HCT116 (cell line): ENCODE measurements around the gene SMARCE1. TPM values are rescaled to one million over a fixed set of nuclear protein-coding genes. Genes with fewer than 3 reads are reported as not detected.

Source experiments
- ATAC-seq: fragments of 200-7000 bp; cut with Tn5 transposase; 2 replicates; pipeline ENCODE4 v1.9.1; 2020; ENCODE audit warnings: mild to moderate bottlenecking, moderate library complexity
- BruUV-seq: library from RNA; stranded (reverse); fragments of 400-500 nt; replicated peaks from 2 replicates; lab custom pipeline; 2021; lab: Mats Ljungman, UMichigan
- CTCF ChIA-PET: fragments of 300-600 bp; sonication (Branson Sonifier 250); formaldehyde crosslinking; loops from one replicate; lab custom pipeline; 2021; ENCODE audit warnings: antibody characterized with exemption; lab: Charles Lee
- POLR2A ChIA-PET: fragments of 300-600, 350-600 bp; sonication (Branson Sonifier 250); formaldehyde crosslinking; loops from one replicate; lab custom pipeline; 2021; ENCODE audit warnings: antibody characterized with exemption; lab: Charles Lee
- RAD21 ChIA-PET, 2 experiments: fragments of 300-600 bp; sonication (Branson Sonifier 250); formaldehyde crosslinking; loops; one replicate each; lab custom pipeline; 2023; ENCODE audit warnings: low total read pairs in 2 of 2; ENCODE audit not compliant: uncharacterized antibody in 2 of 2, unreplicated experiment in 2 of 2, low non-redundant PET in 1 of 2; lab: Charles Lee
- DNase-seq: peaks from one replicate; pipeline ENCODE4 v3.0.0-alpha.2; 2010; ENCODE audit warnings: low read depth, low spot score
- H2AFZ ChIP-seq: fragments of 200-600 bp; shearing (Covaris generic), sonication (generic); 2 replicates; pipeline ENCODE4 v1.6.1; 2017; ENCODE audit warnings: low read depth, mixed run types, mixed read lengths, antibody characterized with exemption, low read length; ENCODE audit not compliant: poor library complexity, severe bottlenecking
- H3K27ac ChIP-seq: 2 replicates; pipeline ENCODE4 v1.5.1; 2012; ENCODE audit warnings: low read depth, low read length
- H3K27me3 ChIP-seq: fragments of 200-600 bp; sonication (generic); 2 replicates; pipeline ENCODE4 v1.6.1; 2016; ENCODE audit warnings: mixed run types, low read length, mixed read lengths; ENCODE audit not compliant: insufficient read depth
- H3K36me3 ChIP-seq, 2 experiments: fragments of 200-500 bp in 1 of 2; fragments of 200-600 bp in 1 of 2; sonication (Bioruptor generic) in 1 of 2; sonication (generic) in 1 of 2; 2 replicates each; pipeline versions ENCODE4 v1.5.1 to v1.6.1; 2014 to 2016; ENCODE audit warnings: low read length in 2 of 2, inconsistent platforms in 1 of 2, mixed read lengths in 1 of 2, mixed run types in 1 of 2; ENCODE audit not compliant: insufficient read depth in 2 of 2, control insufficient read depth in 1 of 2
- H3K4me1 ChIP-seq, 2 experiments: fragments of 200-600 bp in 1 of 2; sonication (generic) in 1 of 2; 2 replicates each; pipeline versions ENCODE4 v1.5.1 to v1.6.1; 2012 to 2017; ENCODE audit warnings: low read length in 2 of 2, inconsistent platforms in 1 of 2, mild to moderate bottlenecking in 1 of 2, mixed read lengths in 1 of 2, mixed run types in 1 of 2, moderate library complexity in 1 of 2; ENCODE audit not compliant: insufficient read depth in 2 of 2, control insufficient read depth in 1 of 2
- H3K4me2 ChIP-seq: fragments of 200-600 bp; sonication (generic); 2 replicates; pipeline ENCODE4 v1.6.1; 2017; ENCODE audit warnings: mixed run types, low read length, mixed read lengths
- H3K4me3 ChIP-seq, 2 experiments: fragments of 200-600 bp in 1 of 2; sonication (generic) in 1 of 2; replicated peaks in 1 of 2; 2 replicates each; pipeline ENCODE4 v1.5.1; 2011 to 2016; ENCODE audit warnings: low read length in 2 of 2, control low read depth in 1 of 2, low read depth in 1 of 2, mild to moderate bottlenecking in 1 of 2, mixed read lengths in 1 of 2, mixed run types in 1 of 2
- H3K79me2 ChIP-seq: fragments of 200-600 bp; sonication (generic); 2 replicates; pipeline ENCODE4 v1.6.1; 2017; ENCODE audit warnings: mild to moderate bottlenecking, mixed run types, low read length, moderate library complexity, mixed read lengths; ENCODE audit not compliant: insufficient read depth
- H3K9ac ChIP-seq: fragments of 200-600 bp; sonication (generic); 2 replicates; pipeline ENCODE4 v1.6.1; 2016; ENCODE audit warnings: low read length, mixed read lengths
- H3K9me2 ChIP-seq: fragments of 200-600 bp; sonication (generic), shearing (Covaris generic); 2 replicates; pipeline ENCODE4 v1.6.1; 2017; ENCODE audit warnings: mixed run types, mild to moderate bottlenecking, moderate library complexity; ENCODE audit not compliant: insufficient read depth
- H3K9me3 ChIP-seq, 2 experiments: fragments of 200-500 bp in 1 of 2; fragments of 200-600 bp in 1 of 2; sonication (Bioruptor generic) in 1 of 2; sonication (generic) in 1 of 2; 2 replicates each; pipeline ENCODE4 v1.6.1; 2014 to 2017; ENCODE audit warnings: low read length in 2 of 2, mixed read lengths in 2 of 2, inconsistent platforms in 1 of 2, low read depth in 1 of 2, mild to moderate bottlenecking in 1 of 2, mixed run types in 1 of 2, moderate library complexity in 1 of 2; ENCODE audit not compliant: control insufficient read depth in 1 of 2, insufficient read depth in 1 of 2
- H4K20me1 ChIP-seq: fragments of 200-600 bp; sonication (generic), shearing (Covaris generic); 2 replicates; pipeline ENCODE4 v1.6.1; 2017; ENCODE audit warnings: mixed run types, mild to moderate bottlenecking, moderate library complexity; ENCODE audit not compliant: insufficient read depth
- ATF3 ChIP-seq: IDR thresholded peaks from 2 replicates; pipeline ENCODE4 v1.6.1; 2012
- CEBPB ChIP-seq: IDR thresholded peaks from 2 replicates; pipeline ENCODE4 v1.6.1; 2012; ENCODE audit warnings: low read depth
- EGR1 ChIP-seq: IDR thresholded peaks from 2 replicates; pipeline ENCODE4 v1.6.1; 2012; ENCODE audit warnings: low read depth
- ELF1 ChIP-seq: IDR thresholded peaks from 2 replicates; pipeline ENCODE4 v1.6.1; 2012; ENCODE audit warnings: low read depth, borderline replicate concordance
- EZH2 ChIP-seq: fragments of 200-600 bp; sonication (generic); IDR thresholded peaks from 2 replicates; pipeline ENCODE4 v1.6.1; 2017; ENCODE audit warnings: antibody characterized with exemption, mixed run types
- EZH2phosphoT487 ChIP-seq: fragments of 200-600 bp; IDR thresholded peaks from 2 replicates; pipeline ENCODE4 v1.6.1; 2018; ENCODE audit warnings: antibody characterized with exemption, borderline replicate concordance
- FOSL1 ChIP-seq: IDR thresholded peaks from 2 replicates; pipeline ENCODE4 v1.6.1; 2012; ENCODE audit warnings: low read depth
- JUND ChIP-seq: IDR thresholded peaks from 2 replicates; pipeline ENCODE4 v1.6.1; 2012
- MAX ChIP-seq: IDR thresholded peaks from 2 replicates; pipeline ENCODE4 v1.6.1; 2012
- POLR2A ChIP-seq: IDR thresholded peaks from 2 replicates; pipeline ENCODE4 v1.7.0; 2011; ENCODE audit warnings: borderline replicate concordance; ENCODE audit not compliant: insufficient read depth, insufficient read length; ENCODE audit errors: extremely low read depth
- RAD21 ChIP-seq: IDR thresholded peaks from 2 replicates; pipeline ENCODE4 v1.6.1; 2012; ENCODE audit warnings: low read depth, mild to moderate bottlenecking
- REST ChIP-seq: IDR thresholded peaks from 2 replicates; pipeline ENCODE4 v1.6.1; 2012; ENCODE audit warnings: low read depth
- SIN3A ChIP-seq: IDR thresholded peaks from 2 replicates; pipeline ENCODE4 v1.6.1; 2012; ENCODE audit warnings: low read depth
- SP1 ChIP-seq: IDR thresholded peaks from 2 replicates; pipeline ENCODE4 v1.6.1; 2012; ENCODE audit warnings: low read depth
- SRF ChIP-seq: IDR thresholded peaks from 2 replicates; pipeline ENCODE4 v1.6.1; 2012; ENCODE audit warnings: low read depth
- TCF7L2 ChIP-seq: IDR thresholded peaks from 2 replicates; pipeline ENCODE4 v1.7.0; 2011; ENCODE audit warnings: borderline replicate concordance, inconsistent platforms; ENCODE audit not compliant: insufficient read depth, insufficient read length; ENCODE audit errors: extremely low read depth
- YY1 ChIP-seq: IDR thresholded peaks from 2 replicates; pipeline ENCODE4 v1.6.1; 2011; ENCODE audit warnings: low read length, low read depth, moderate library complexity, mild to moderate bottlenecking; ENCODE audit not compliant: insufficient replicate concordance; ENCODE audit errors: extremely low read depth
- ZBTB33 ChIP-seq: IDR thresholded peaks from 2 replicates; pipeline ENCODE4 v1.6.1; 2011; ENCODE audit warnings: mild to moderate bottlenecking, low read length, moderate library complexity; ENCODE audit not compliant: insufficient replicate concordance; ENCODE audit errors: extremely low read depth
- ZFX ChIP-seq: fragments of 450-650 bp; IDR thresholded peaks from 2 replicates; pipeline ENCODE4 v1.6.1; 2017
- ZNF274 ChIP-seq: fragments of 200-500 bp; sonication (Bioruptor generic); IDR thresholded peaks from 2 replicates; pipeline ENCODE4 v1.6.1; 2014; ENCODE audit warnings: mild to moderate bottlenecking, low read depth, low read length, inconsistent platforms
- intact Hi-C: fragments of 100-400 bp; cut with micrococcal nuclease; formaldehyde crosslinking; loops from 2 replicates; pipeline ENCODE4 v1.10.0; 2022
- total RNA-seq: library from RNA; stranded (reverse); gene quantifications from one replicate; pipeline ENCODE4 v1.2.1, GENCODE V29; 2021; ENCODE audit not compliant: unreplicated experiment

Gene SMARCE1
- total RNA-seq, 1 experiment from 2014 or later = 136 TPM

- no peak for ATAC-seq
- CTCF ChIA-PET = no interaction called here
- H3K36me3 ChIP-seq = no peaks in the 10 kb centered on the region
- H3K27me3 ChIP-seq = no peaks in the 10 kb centered on the region
- no peaks in the 10 kb centered on the region for H3K9me3 ChIP-seq
- H3K9ac ChIP-seq = no peak overlapping the region
- no peak overlapping the region for H2AFZ ChIP-seq
- no peaks in the 10 kb centered on the region for H3K9me2 ChIP-seq
- no peak for TF ChIP-seq EZH2phosphoT487
- no peak for TF ChIP-seq ZBTB33
- no peak for TF ChIP-seq SP1
- TF ChIP-seq SRF = no peak
- TF ChIP-seq YY1 = no peak
- no peak for TF ChIP-seq POLR2A
- no peak for TF ChIP-seq ATF3
- TF ChIP-seq TCF7L2 = no peak
- TF ChIP-seq JUND = no peak
- no peak for TF ChIP-seq MAX
- no peak for TF ChIP-seq ELF1
- no peak for TF ChIP-seq EGR1
- TF ChIP-seq ZNF274 = no peak
- TF ChIP-seq ZFX = no peak
- TF ChIP-seq RAD21 = no peak
- TF ChIP-seq REST = no peak
- TF ChIP-seq EZH2 = no peak
- TF ChIP-seq CEBPB = no peak
- TF ChIP-seq SIN3A = no peak
- TF ChIP-seq FOSL1 = no peak
- DNase-seq = no peak
- RAD21 ChIA-PET = no interaction called here
- H3K27ac ChIP-seq = no peak overlapping the region
- POLR2A ChIA-PET = no interaction called here
- no peaks in the 10 kb centered on the region for H3K79me2 ChIP-seq
- no peaks in the 10 kb centered on the region for H4K20me1 ChIP-seq
- no peak overlapping the region for H3K4me3 ChIP-seq
- BruUV-seq = no TSS peak
- no peak overlapping the region for H3K4me2 ChIP-seq
- H3K4me1 ChIP-seq = no peaks in the 10 kb centered on the region
- intact Hi-C loops = no loop called here
Measured at GRCh38 chr17:40696651-40697072, 49.0 kb upstream of the SMARCE1 start.
